ENCODE measurements around the gene RAF1.

RAF1 gene

GRCh38 chr3:12588039-12589009 lies 75.6 kb downstream of the RAF1 start:
- DNase-seq: no peak

GRCh38 chr3:12586403-12586802 lies 77.5 kb downstream of the RAF1 start:
- DNase-seq: no peak

- DNase-seq: no peak
Measured at GRCh38 chr3:12585970-12586369, 77.9 kb downstream of the RAF1 start.

GRCh38 chr3:12585181-12585580 lies 78.7 kb downstream of the RAF1 start:
- DNase-seq: no peak

- DNase-seq: no peak
Measured at GRCh38 chr3:12584083-12584482, 79.8 kb downstream of the RAF1 start.

- DNase-seq: no peak
Measured at GRCh38 chr3:12583280-12583679, 80.6 kb downstream of the RAF1 start.

GRCh38 chr3:12582730-12583129 lies 81.2 kb downstream of the RAF1 start:
- no peak for DNase-seq

GRCh38 chr3:12579905-12580304 lies 84.0 kb downstream of the RAF1 start:
- DNase-seq: no peak

GRCh38 chr3:12579456-12579855 lies 84.5 kb downstream of the RAF1 start:
- DNase-seq: no peak

- no peak for DNase-seq
Measured at GRCh38 chr3:12578742-12579141, 85.2 kb downstream of the RAF1 start.

- DNase-seq: no peak
Measured at GRCh38 chr3:12577379-12577778, 86.5 kb downstream of the RAF1 start.

- no peak for DNase-seq
Measured at GRCh38 chr3:12574661-12575060, 89.3 kb downstream of the RAF1 start.

GRCh38 chr3:12574131-12574530 lies 89.8 kb downstream of the RAF1 start:
- no peak for DNase-seq

GRCh38 chr3:12571986-12572385 lies 91.9 kb downstream of the RAF1 start:
- no peak for DNase-seq

GRCh38 chr3:12569836-12570235 lies 94.1 kb downstream of the RAF1 start:
- no peak for DNase-seq

GRCh38 chr3:12568747-12569146 lies 95.2 kb downstream of the RAF1 start:
- DNase-seq: no peak

- DNase-seq: no peak
Measured at GRCh38 chr3:12566976-12567375, 96.9 kb downstream of the RAF1 start.

GRCh38 chr3:12562451-12562850 lies 101.5 kb downstream of the RAF1 start:
- DNase-seq: no peak

- no peak for DNase-seq
Measured at GRCh38 chr3:12561397-12561796, 102.5 kb downstream of the RAF1 start.

GRCh38 chr3:12560505-12561190 lies 103.3 kb downstream of the RAF1 start:
- no peak for DNase-seq

GRCh38 chr3:12559520-12559919 lies 104.4 kb downstream of the RAF1 start:
- DNase-seq: no peak

GRCh38 chr3:12558706-12559105 lies 105.2 kb downstream of the RAF1 start:
- DNase-seq: no peak

- DNase-seq: no peak
Measured at GRCh38 chr3:12557473-12558100, 106.3 kb downstream of the RAF1 start.

Measured in activated CD4-positive, alpha-beta T cell treated with anti-CD3 and anti-CD28 coated beads, Interleukin-2, amount 50 U/mL, for 1 hour (primary cell).